WTC11 (cell line): Measurements from ENCODE around the gene CYP21A2. TPM values are rescaled to one million over a fixed set of nuclear protein-coding genes. Genes with fewer than 3 reads are reported as not detected.

Experiments used
- ATAC-seq: fragments of 200-7000 bp; cut with Tn5 transposase; 2 replicates; pipeline ENCODE4 v1.10.0; 2021; ENCODE audit warnings: mild to moderate bottlenecking, moderate library complexity
- CTCF ChIA-PET: fragments of 300-600 bp; sonication (Branson Sonifier 250); formaldehyde crosslinking; loops from one replicate; lab custom pipeline; 2021; ENCODE audit warnings: antibody characterized with exemption; lab: Charles Lee
- POLR2A ChIA-PET: fragments of 350-600 bp; sonication (Branson Sonifier 250); formaldehyde crosslinking; loops from one replicate; lab custom pipeline; 2021; ENCODE audit warnings: antibody characterized with exemption; lab: Charles Lee
- DNase-seq: peaks from one replicate; pipeline ENCODE4 v3.0.0; 2021; ENCODE audit warnings: low spot score
- H3K27ac Mint-ChIP-seq: 2 replicates; pipeline ENCODE4 v1.8.0; 2021; ENCODE audit warnings: mixed read lengths
- H3K27me3 Mint-ChIP-seq: 2 replicates; pipeline ENCODE4 v1.8.0; 2021; ENCODE audit warnings: low read depth, mild to moderate bottlenecking, moderate library complexity, mixed read lengths
- H3K36me3 Mint-ChIP-seq: 2 replicates; pipeline ENCODE4 v1.8.0; 2021; ENCODE audit warnings: mixed read lengths
- H3K4me1 Mint-ChIP-seq: 2 replicates; pipeline ENCODE4 v1.8.0; 2022; ENCODE audit warnings: mixed read lengths
- H3K4me3 Mint-ChIP-seq: 2 replicates; pipeline ENCODE4 v1.8.0; 2021; ENCODE audit warnings: mild to moderate bottlenecking, moderate library complexity, mixed read lengths
- H3K9me3 Mint-ChIP-seq: 2 replicates; pipeline ENCODE4 v1.8.0; 2021; ENCODE audit warnings: mixed read lengths
- AR ChIP-seq: fragments of 250-450 bp; sonication (Bioruptor Pico); IDR thresholded peaks from 2 replicates; pipeline ENCODE4 v1.9.0; 2021; ENCODE audit warnings: mild to moderate bottlenecking
- ARID4B ChIP-seq: sonication (generic); formaldehyde crosslinking; IDR thresholded peaks from 2 replicates; pipeline ENCODE4 v1.8.0; 2023; ENCODE audit warnings: missing genetic modification reagents, mild to moderate bottlenecking, borderline replicate concordance
- ATF6 ChIP-seq: sonication (generic); formaldehyde crosslinking; IDR thresholded peaks from 2 replicates; pipeline ENCODE4 v1.8.1; 2023; ENCODE audit warnings: mild to moderate bottlenecking, missing genetic modification reagents
- CREB1 ChIP-seq: sonication (generic); formaldehyde crosslinking; IDR thresholded peaks from 2 replicates; pipeline ENCODE4 v1.8.0; 2023; ENCODE audit warnings: mild to moderate bottlenecking, missing genetic modification reagents
- CREM ChIP-seq: sonication (generic); formaldehyde crosslinking; IDR thresholded peaks from 2 replicates; pipeline ENCODE4 v1.8.1; 2022; ENCODE audit warnings: mild to moderate bottlenecking, missing genetic modification reagents, moderate library complexity
- ELF4 ChIP-seq: sonication (generic); formaldehyde crosslinking; IDR thresholded peaks from 2 replicates; pipeline ENCODE4 v1.8.1; 2022; ENCODE audit warnings: low read depth, mild to moderate bottlenecking, moderate library complexity, missing genetic modification reagents
- FOXP1 ChIP-seq: sonication (generic); formaldehyde crosslinking; IDR thresholded peaks from 2 replicates; pipeline ENCODE4 v1.8.0; 2022; ENCODE audit warnings: missing genetic modification reagents, mild to moderate bottlenecking, moderate library complexity, borderline replicate concordance
- HMGA2 ChIP-seq: fragments of 250-450 bp; sonication (Bioruptor Pico); IDR thresholded peaks from 2 replicates; pipeline ENCODE4 v1.4.0; 2021; ENCODE audit warnings: mild to moderate bottlenecking, moderate library complexity
- HMGXB4 ChIP-seq: sonication (generic); formaldehyde crosslinking; IDR thresholded peaks from 2 replicates; pipeline ENCODE4 v1.8.1; 2023; ENCODE audit warnings: mild to moderate bottlenecking, moderate library complexity, missing genetic modification reagents
- IRF2 ChIP-seq: sonication (generic); formaldehyde crosslinking; IDR thresholded peaks from 2 replicates; pipeline ENCODE4 v1.8.0; 2022; ENCODE audit warnings: low read depth, missing genetic modification reagents, borderline replicate concordance
- NFATC4 ChIP-seq: fragments of 250-450 bp; sonication (Bioruptor Pico); IDR thresholded peaks from 2 replicates; pipeline ENCODE4 v1.9.0; 2021; ENCODE audit warnings: mild to moderate bottlenecking
- TEAD1 ChIP-seq: sonication (generic); formaldehyde crosslinking; IDR thresholded peaks from 2 replicates; pipeline ENCODE4 v1.8.0; 2022; ENCODE audit warnings: mild to moderate bottlenecking, missing genetic modification reagents
- ZBTB43 ChIP-seq: sonication (generic); formaldehyde crosslinking; IDR thresholded peaks from 2 replicates; pipeline ENCODE4 v1.8.1; 2023; ENCODE audit warnings: mild to moderate bottlenecking, missing genetic modification reagents
- ZNF138 ChIP-seq: sonication (generic); formaldehyde crosslinking; conservative IDR thresholded peaks from 2 replicates; pipeline ENCODE4 v1.8.1; 2022; ENCODE audit warnings: mild to moderate bottlenecking, moderate library complexity, missing genetic modification reagents
- ZNF232 ChIP-seq: sonication (generic); formaldehyde crosslinking; IDR thresholded peaks from 2 replicates; pipeline ENCODE4 v1.8.0; 2022; ENCODE audit warnings: mild to moderate bottlenecking, missing genetic modification reagents
- ZNF396 ChIP-seq: fragments of 250-450 bp; sonication (Bioruptor Pico); IDR thresholded peaks from 2 replicates; pipeline ENCODE4 v1.8.0; 2021; ENCODE audit warnings: mild to moderate bottlenecking, moderate library complexity, borderline replicate concordance
- ZNF532 ChIP-seq: fragments of 250-450 bp; sonication (Bioruptor Pico); IDR thresholded peaks from 2 replicates; pipeline ENCODE4 v1.9.0; 2021; ENCODE audit warnings: mild to moderate bottlenecking, borderline replicate concordance
- total RNA-seq: library from RNA; stranded (reverse); gene quantifications from 3 replicates; pipeline ENCODE4 v1.2.3, GENCODE V29; 2021

CYP21A2 gene
- total RNA-seq, 1 experiment from 2014 or later, result 1.2 TPM

- TF ChIP-seq AR (CRISPR knock-in tag) (no peak), ZNF232 (CRISPR knock-in tag) (no peak), HMGA2 (CRISPR knock-in tag) (no peak), CREB1 (CRISPR knock-in tag) (no peak), CREM (CRISPR knock-in tag) (no peak), ZNF532 (CRISPR knock-in tag) (no peak), ZBTB43 (CRISPR knock-in tag) (no peak), ZNF396 (CRISPR knock-in tag) (no peak), ELF4 (CRISPR knock-in tag) (no peak), NFATC4 (CRISPR knock-in tag) (no peak), FOXP1 (CRISPR knock-in tag) (no peak)
Measured at GRCh38 chr6:32079566-32080290, 41.5 kb downstream of the CYP21A2 start (continued).

- Mint-ChIP-seq H3K36me3 (no peaks in the 10 kb centered on the region), H3K27me3 (peaks cover 6% of the 10 kb centered on the region), H3K27ac (no peak overlapping the region), H3K9me3 (no peaks in the 10 kb centered on the region), H3K4me3 (no peak overlapping the region), H3K4me1 (peaks cover 5% of the 10 kb centered on the region)
- DNase-seq (no peak), ATAC-seq (no peak)
- ChIA-PET CTCF (interaction anchor here (0.6 to 3.0 kb wide), 2 partner anchors 18 to 34 kb away, joined by 3 to 15 read pairs; no protein-coding TSS in a partner anchor), POLR2A (no interaction called here)
- TF ChIP-seq IRF2 (CRISPR knock-in tag) (no peak), HMGXB4 (CRISPR knock-in tag) (no peak), ATF6 (no peak), ZNF138 (no peak), ARID4B (no peak), TEAD1 (CRISPR knock-in tag) (no peak)
Measured at GRCh38 chr6:32081168-32081990, 43.2 kb downstream of the CYP21A2 start.
